DMS153 (cell line): ENCODE measurements around the gene SULT1A2.
A peak's percentile ranks its signal among the peaks of the same experiment; 100 is the strongest.
"Not testable (repeated sequence)": the region's sequence is repeated elsewhere in the genome, so short reads cannot be mapped to it uniquely, and the experiment has no call there.

Source experiments
- DNase-seq: peaks from one replicate; lab custom pipeline; 2025; lab: John Stamatoyannopoulos, UW

Gene SULT1A2

DNA sequence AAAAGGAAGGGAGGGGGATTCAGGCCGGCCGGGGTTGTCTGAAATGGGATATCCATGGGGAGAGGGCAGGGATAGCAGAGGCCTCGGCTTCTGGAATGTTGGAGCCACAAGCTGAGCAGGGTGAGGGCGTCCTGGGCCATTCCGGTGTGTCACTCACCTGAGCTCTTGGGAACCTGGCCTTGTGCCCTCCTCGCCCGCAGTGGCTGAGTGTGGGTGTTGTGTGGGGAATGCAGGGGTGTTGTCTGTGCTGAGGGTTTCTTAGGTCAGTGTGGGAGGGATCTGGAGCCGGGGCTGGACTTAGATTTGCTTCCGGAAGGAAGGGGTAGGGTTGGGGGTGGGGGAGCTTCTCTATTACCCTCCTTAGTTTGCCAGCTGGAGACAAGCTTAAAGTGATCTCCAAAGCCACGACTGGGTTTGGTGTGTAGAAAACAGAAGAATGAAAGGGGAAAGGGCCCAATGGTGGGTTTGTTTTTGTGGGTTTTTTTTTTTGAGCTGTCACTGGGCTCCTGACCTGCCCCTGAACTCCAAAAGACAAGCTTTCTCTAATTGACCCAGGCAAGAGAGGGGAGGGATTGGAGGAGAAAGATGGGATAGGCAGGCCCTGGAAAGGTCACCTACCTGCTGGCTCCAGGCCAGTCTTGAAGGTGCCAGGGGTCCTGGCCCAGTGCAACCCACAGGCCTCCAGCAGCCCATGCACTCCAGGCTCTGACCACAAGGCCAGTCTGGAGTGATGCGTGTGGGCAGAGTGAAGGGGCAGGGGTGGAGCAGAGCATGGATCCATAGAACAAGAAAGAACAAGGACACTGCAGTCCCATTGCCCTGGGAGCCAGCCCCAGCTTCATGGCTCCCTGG, at the start of gene SULT1A2:
SULT1A2 (minus strand) TSS at position 211 of the 852 bp plus-strand sequence. CDS start 1,120 bp downstream, outside the sequence.
- no peak for DNase-seq

DNA sequence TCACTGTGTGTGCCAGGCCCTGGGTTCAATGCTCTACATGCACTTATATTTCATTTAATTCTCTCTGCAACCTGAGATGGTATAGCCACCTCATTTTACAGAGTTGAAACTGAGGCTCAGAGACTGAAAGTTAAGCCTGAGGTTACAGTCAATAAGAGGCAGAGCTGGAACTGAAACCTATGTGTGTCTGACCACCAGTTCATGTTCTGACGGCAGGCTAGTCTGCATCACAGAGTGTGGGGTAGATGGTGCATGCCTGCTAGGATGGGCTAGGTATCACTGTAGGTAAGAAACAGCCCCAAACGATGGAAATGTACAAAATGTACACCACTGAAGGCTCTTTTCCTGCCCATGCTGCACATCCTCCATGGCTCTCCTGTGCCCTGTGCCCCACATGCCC, 43.1 kb upstream of the SULT1A2 start:
- not testable (repeated sequence) for DNase-seq

- not testable (repeated sequence) for DNase-seq
Measured at GRCh38 chr16:28638359-28638758, 41.5 kb upstream of the SULT1A2 start.

DNA sequence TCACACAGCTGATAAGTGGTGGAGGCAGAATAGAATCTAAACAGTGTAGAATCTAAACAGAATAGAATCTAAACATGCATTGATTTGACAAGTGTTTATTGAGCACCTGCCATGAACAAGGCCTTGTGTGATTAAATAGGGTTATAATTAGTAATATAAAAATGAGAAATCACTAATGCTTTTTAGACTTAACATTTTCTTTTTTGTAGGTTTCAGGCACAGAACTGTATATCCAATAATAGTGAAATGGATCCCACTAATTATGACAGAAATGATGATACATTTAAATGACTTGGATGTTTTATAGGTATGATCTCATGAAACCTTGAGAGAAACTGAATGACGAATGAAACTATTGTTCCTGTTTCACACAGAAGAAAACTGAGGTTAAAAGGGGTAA, 40.9 kb upstream of the SULT1A2 start, which contains the start of gene NPIPB8:
NPIPB8 (plus strand) TSS at position 301 of the 400 bp plus-strand sequence. CDS start 296 bp downstream, outside the sequence.
- DNase-seq: not testable (repeated sequence)

DNA sequence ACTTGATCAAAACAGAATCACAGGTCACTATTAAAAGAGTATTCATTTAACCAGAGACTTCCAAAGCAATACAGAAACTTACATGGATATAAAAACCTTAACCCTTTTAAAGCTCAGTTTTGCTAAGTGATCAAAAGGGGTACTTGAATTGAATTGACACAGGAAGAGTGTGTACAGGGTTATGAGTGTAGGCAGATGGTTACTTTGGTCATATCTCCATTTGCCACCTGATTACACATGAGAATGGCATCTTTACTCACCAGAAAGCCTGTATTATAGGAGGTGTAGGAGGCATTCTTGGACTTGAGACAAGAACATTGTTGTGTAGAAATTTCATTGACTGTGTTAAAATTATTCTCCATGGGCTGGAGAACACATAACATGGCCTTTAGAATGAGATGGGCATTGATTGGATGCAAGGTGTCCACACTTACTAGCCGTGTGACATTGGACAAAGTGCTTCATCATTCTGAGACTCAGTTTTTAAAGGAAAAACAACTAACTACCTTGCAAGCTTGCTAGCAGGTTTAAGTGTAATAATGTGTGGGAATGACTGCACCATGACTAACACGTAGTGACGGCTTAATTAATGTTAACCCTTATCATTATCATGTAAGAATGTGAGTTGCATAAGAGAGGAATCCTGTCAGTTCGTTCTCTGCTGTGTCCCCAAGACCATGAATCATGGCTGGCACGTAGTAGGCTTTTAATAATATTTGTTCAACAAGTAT, 39.4 kb upstream of the SULT1A2 start:
- DNase-seq: not testable (repeated sequence)

- not testable (repeated sequence) for DNase-seq
Measured at GRCh38 chr16:28630905-28631304, 34.1 kb upstream of the SULT1A2 start.

DNA sequence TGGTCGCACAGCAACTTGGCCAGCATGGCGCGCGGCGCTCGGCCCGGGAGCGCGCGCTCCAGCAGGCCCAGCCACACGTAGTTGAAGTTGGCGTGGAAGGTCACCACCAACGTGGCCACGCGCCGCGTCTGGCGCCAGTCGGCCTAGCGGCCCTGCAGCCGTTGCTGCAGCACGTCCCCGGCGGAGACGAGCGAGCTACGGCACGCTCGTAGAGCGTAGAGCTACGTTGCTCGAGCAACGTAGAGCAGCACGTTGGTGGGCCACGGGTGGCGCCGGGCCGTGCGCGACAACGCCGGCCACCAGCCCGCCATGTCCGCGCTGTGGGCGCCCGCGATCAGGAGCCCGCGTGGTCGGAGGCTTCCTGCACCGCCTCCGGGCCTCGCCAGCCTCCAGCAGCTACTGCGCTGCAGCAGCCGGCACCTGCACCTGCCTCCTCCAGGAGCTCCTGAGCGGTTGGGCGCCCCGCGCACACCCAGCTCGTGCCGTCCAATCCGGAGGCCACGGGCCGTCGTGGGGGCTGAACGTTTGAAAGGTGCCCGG, 26.4 kb upstream of the SULT1A2 start:
- DNase-seq: peak; percentile 77

DNA sequence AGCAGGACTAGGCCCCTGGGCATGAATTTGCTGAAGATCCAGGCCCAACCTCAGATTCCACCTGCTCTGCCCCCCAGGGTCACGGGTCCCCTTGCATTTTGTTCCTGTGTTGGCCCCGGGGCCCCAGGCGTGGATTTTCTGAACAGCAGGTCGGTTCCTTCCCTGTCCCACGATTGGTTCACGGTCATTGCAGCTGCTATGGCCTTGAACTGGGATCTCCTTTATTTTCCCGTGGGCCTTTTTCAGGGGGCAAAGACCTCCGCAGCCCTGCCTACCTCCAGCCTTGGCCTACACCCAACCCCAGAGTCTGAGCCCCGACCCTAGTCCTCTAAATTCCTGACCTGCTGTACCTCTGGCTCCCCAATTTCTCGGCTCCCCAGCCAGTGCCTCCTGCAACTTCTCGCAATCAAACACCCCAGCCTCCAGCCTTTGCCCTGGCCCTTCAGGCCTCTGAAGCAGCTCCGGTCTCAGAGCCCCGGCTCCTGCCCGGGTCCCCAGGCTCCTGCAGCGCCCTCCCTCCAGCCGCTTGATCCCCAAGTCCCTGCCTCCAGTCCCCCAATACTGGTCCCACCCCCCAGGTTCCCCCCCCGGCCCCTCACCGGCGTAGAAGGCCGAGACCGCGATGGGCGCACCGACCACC, 25.8 kb upstream of the SULT1A2 start:
- not testable (repeated sequence) for DNase-seq

DNA sequence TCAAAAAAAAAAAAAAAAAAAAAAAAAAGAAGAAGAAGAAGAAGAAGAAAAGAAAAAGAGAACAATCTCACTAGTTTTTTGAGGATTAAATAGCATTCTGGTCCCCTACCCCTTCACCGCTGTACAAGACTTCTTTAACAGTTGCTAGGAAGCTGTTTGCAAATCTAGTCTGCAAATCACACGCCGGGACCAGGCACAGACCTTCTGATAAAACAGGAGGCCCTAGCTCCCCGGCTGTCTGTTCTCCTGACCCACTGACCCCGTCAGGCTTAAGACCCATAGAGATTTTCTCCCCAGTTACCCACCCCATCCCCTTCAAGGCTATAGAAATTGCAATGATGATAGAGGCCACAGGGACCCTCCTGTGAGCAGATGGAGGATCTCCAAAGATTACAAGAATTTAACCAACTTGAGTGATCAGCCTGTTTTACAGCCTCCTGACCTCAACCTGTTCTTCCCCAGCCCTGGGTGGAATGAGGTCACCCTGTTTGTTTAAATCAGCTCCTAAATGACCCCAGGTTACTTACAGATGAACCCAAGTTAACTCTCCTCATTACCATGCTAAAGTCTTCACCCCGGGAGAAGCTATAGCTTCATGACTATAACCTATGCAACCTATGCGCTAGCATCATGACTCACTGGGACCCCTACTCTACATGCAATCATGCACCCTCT, 24.8 kb upstream of the SULT1A2 start:
- no peak for DNase-seq

- not testable (repeated sequence) for DNase-seq
Measured at GRCh38 chr16:28620316-28620715, 23.5 kb upstream of the SULT1A2 start.

GRCh38 chr16:28617874-28618273, 21.0 kb upstream of the SULT1A2 start:
- DNase-seq: no peak

- DNase-seq: no peak
Measured at GRCh38 chr16:28616636-28617035, 19.8 kb upstream of the SULT1A2 start.

DNA sequence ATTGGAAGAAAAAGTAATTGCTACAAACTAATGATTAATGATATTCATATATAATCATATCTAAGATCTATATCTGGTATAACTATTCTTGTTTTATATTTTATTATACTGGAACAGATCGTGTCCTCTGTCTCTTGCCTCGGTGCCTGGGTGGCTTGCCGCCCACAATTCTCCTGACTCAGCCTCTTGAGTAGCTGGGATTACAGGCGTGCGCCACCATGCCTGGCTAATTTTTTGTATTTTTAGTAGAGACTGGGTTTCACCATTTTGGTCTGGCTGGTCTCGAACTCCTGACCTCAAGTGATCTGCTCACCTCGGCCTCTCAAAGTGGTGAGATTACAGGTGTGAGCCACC, 19.4 kb upstream of the SULT1A2 start:
- DNase-seq: not testable (repeated sequence)

- DNase-seq: not testable (repeated sequence)
Measured at GRCh38 chr16:28615486-28616223, 18.8 kb upstream of the SULT1A2 start.

DNA sequence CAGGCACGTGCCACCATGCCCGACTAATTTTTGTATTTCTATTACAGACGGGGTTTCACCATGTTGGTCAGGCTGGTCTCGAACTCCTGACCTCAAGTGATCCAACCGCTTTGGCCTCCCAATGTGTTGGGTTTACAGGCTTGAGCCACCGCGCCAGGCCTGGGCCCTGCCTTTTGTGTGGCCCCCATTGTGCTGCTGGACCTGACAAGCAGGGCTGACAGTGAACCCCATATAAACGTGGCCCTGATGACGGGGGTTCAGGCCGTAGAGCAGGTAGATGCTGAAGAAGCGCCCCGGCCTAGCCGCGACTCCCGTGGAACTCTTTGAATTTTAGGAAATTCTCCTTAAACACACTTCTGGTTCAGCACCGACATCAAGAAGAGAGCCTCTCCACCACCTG, 17.7 kb upstream of the SULT1A2 start:
- DNase-seq: not testable (repeated sequence)

GRCh38 chr16:28613912-28614311, 17.1 kb upstream of the SULT1A2 start:
- not testable (repeated sequence) for DNase-seq

DNA sequence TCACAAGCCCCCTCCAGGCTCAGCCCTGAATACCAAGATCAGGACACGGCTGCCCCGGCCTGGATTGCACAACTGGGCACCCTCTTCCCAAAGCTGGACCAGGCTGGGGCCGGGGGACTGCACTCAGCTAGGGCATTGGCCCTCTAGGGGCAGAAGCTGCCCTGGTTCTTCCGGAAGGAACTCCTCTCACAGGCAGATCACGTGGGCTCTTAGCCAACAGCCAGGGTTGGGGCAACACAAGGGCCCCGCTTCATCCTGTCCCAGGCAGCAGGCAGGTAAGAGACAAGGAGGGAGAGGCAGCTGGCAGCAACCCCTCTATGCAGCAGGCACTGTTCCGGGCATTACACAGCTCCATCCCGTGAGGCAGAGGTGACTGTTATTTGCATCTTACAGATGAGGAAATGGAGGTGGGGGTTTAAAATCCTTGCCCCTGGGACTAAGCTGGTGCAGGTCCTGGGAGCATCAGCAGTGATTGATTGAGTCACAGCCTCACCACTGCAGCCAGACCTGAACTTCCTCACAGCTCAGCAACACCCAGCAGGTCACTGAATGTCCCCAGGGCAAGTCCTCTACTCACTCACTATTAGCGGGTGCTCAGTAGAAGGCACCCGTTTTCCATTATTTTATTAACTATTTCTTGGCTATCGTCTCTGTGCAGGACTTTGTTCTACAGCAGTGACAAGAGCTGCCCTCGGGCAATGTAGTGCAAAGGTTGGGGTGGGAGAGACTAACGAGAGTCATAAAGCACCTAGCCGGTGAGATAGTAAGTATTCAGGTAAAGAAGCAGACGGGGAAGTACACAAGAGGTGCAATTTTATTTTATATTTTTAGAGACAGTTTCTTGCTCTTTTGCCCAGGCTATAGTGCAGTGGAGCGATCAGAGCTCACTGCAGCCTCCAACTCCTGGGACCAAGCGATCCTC, 15.8 kb upstream of the SULT1A2 start:
- DNase-seq: not testable (repeated sequence)

DNA sequence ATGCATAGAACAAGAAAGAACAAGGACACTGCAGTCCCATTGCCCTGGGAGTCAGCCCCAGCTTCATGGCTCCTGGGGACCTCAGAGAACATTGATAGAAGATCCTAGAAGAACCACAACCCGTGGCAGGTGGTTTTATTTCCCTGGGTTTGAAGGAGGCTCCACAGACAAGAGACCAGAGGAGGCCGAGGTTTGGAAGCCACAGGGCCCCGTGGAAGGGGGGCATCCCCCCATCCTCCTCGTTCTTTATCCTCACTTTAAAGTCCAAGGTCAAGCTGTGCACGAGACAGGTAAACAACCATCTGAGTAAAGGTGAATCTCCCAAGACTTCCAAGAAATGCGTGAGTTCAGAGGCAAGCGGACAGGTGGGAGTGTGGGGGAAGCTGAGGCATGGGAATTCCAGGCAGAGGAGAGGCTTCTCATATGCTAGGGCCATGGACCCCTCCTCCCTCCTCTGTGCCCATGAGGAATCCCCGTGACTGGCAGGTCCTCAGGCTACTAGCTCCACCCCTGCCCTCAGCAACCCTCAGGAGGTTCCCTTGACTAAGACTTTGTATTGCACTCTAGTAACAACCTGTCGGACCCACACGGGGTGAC, 13.8 kb upstream of the SULT1A2 start:
- DNase-seq: no peak
